SU-DHL-6 (cell line): ENCODE measurements around the gene CELSR1.

Source experiments
- H2AFZ ChIP-seq: fragments of 200-600 bp; sonication (generic); 2 replicates; pipeline ENCODE4 v1.6.1; 2014; ENCODE audit warnings: low read depth, mild to moderate bottlenecking, moderate library complexity, mixed read lengths, antibody characterized with exemption, low read length; ENCODE audit not compliant: severe bottlenecking
- H3F3A ChIP-seq: fragments of 200-600 bp; shearing (Covaris generic); 2 replicates; pipeline ENCODE4 v1.6.0; 2016; ENCODE audit warnings: antibody characterized with exemption, mild to moderate bottlenecking; ENCODE audit not compliant: insufficient read depth
- H3K27ac ChIP-seq: fragments of 200-600 bp; sonication (generic); 2 replicates; pipeline ENCODE4 v1.5.1; 2016; ENCODE audit warnings: low read depth, mild to moderate bottlenecking, low read length, moderate library complexity, mixed read lengths
- H3K27me3 ChIP-seq: fragments of 200-600 bp; sonication (generic), shearing (Covaris generic); 2 replicates; pipeline ENCODE4 v1.6.0; 2014; ENCODE audit warnings: mild to moderate bottlenecking, low read length
- H3K36me3 ChIP-seq: fragments of 200-600 bp; sonication (generic); 2 replicates; pipeline ENCODE4 v1.6.1; 2014; ENCODE audit warnings: mild to moderate bottlenecking, low read length, mixed read lengths
- H3K4me2 ChIP-seq: fragments of 300-600, 200-600 bp; shearing (Covaris generic), sonication (generic); 2 replicates; pipeline ENCODE4 v1.6.0; 2014; ENCODE audit warnings: low read length, low read depth, mild to moderate bottlenecking; ENCODE audit not compliant: poor library complexity, severe bottlenecking
- H3K4me3 ChIP-seq: fragments of 200-600 bp; sonication (generic); 2 replicates; pipeline ENCODE4 v1.5.1; 2014; ENCODE audit warnings: antibody characterized with exemption, low read length, mild to moderate bottlenecking, mixed read lengths; ENCODE audit not compliant: insufficient read depth, poor library complexity, severe bottlenecking
- H3K79me2 ChIP-seq: fragments of 200-600 bp; sonication (generic); 2 replicates; pipeline ENCODE4 v1.6.1; 2014; ENCODE audit warnings: mild to moderate bottlenecking, low read length, moderate library complexity; ENCODE audit not compliant: insufficient read depth
- H3K9ac ChIP-seq: fragments of 200-600 bp; sonication (generic); 2 replicates; pipeline ENCODE4 v1.7.0; 2014; ENCODE audit warnings: mild to moderate bottlenecking, low read length
- H3K9me2 ChIP-seq: fragments of 200-600 bp; sonication (generic); replicated peaks from 2 replicates; pipeline ENCODE4 v1.6.1; 2014; ENCODE audit warnings: low read length; ENCODE audit not compliant: insufficient read depth
- H3K9me3 ChIP-seq: fragments of 200-600 bp; sonication (generic); 2 replicates; pipeline ENCODE4 v1.6.1; 2014; ENCODE audit warnings: low read length, mixed read lengths; ENCODE audit not compliant: insufficient read depth
- H4K20me1 ChIP-seq: fragments of 200-600 bp; sonication (generic); 2 replicates; pipeline ENCODE4 v1.6.1; 2014; ENCODE audit warnings: low read depth, mild to moderate bottlenecking, antibody characterized with exemption, low read length, moderate library complexity, mixed read lengths
- CTCF ChIP-seq: fragments of 200-600 bp; sonication (generic); IDR thresholded peaks from one replicate; pipeline ENCODE4 v1.5.1; 2017; ENCODE audit warnings: antibody characterized with exemption, mild to moderate bottlenecking, low read length, moderate library complexity; ENCODE audit not compliant: insufficient read depth, poor library complexity, severe bottlenecking
- EZH2phosphoT487 ChIP-seq: fragments of 200-600 bp; sonication (generic), shearing (Covaris generic); conservative IDR thresholded peaks from 2 replicates; pipeline ENCODE4 v1.6.1; 2018; ENCODE audit warnings: mild to moderate bottlenecking, antibody characterized with exemption, low read length, moderate library complexity, mixed read lengths

CELSR1 gene

GRCh38 chr22:46567471-46567870 lies 30.1 kb upstream of the CELSR1 start:
- H3K27ac ChIP-seq = no peak overlapping the region
- peaks cover 11% of the 10 kb centered on the region; the same call in 1 of the 2 replicates for H3K9me3 ChIP-seq
- no peak overlapping the region for H3K9ac ChIP-seq
- H3K9me2 ChIP-seq = no peaks in the 10 kb centered on the region
- TF ChIP-seq CTCF = no peak
- TF ChIP-seq EZH2phosphoT487 = no peak
- no peaks in the 10 kb centered on the region for H3K79me2 ChIP-seq
- H4K20me1 ChIP-seq = no peaks in the 10 kb centered on the region
- no peak overlapping the region for H2AFZ ChIP-seq
- no peaks in the 10 kb centered on the region for H3K36me3 ChIP-seq
- H3F3A ChIP-seq = 0 out of 2 replicates have a peak, but pooled peaks cover 8% of the 10 kb centered on the region
- no peak overlapping the region for H3K4me3 ChIP-seq
- no peak overlapping the region for H3K4me2 ChIP-seq
- H3K27me3 ChIP-seq = no peaks in the 10 kb centered on the region

- H3K9me2 ChIP-seq = no peaks in the 10 kb centered on the region
- H4K20me1 ChIP-seq = no peaks in the 10 kb centered on the region
- 0 out of 2 replicates have a peak, but pooled peaks cover 8% of the 10 kb centered on the region for H3F3A ChIP-seq
- no peak overlapping the region for H3K4me3 ChIP-seq
- H3K27me3 ChIP-seq = no peaks in the 10 kb centered on the region
- peak overlapping the region; percentile 92 for H2AFZ ChIP-seq
- H3K79me2 ChIP-seq = no peaks in the 10 kb centered on the region
- no peak overlapping the region for H3K27ac ChIP-seq
- H3K36me3 ChIP-seq = no peaks in the 10 kb centered on the region
- no peak for TF ChIP-seq CTCF
- no peak for TF ChIP-seq EZH2phosphoT487
- no peaks in the 10 kb centered on the region for H3K9me3 ChIP-seq
- no peak overlapping the region for H3K9ac ChIP-seq
- no peak overlapping the region for H3K4me2 ChIP-seq
These were observed 26.8 kb upstream of the CELSR1 start for GRCh38 chr22:46564084-46564714.

- H3K4me3 ChIP-seq = no peak overlapping the region
- peak overlapping the region; percentile 92 for H2AFZ ChIP-seq
- no peaks in the 10 kb centered on the region for H3K27me3 ChIP-seq
- TF ChIP-seq CTCF = peak; percentile 52
- no peak for TF ChIP-seq EZH2phosphoT487
- no peaks in the 10 kb centered on the region for H3K9me2 ChIP-seq
- H3F3A ChIP-seq = 0 out of 2 replicates have a peak, but pooled peaks cover 8% of the 10 kb centered on the region
- H3K9ac ChIP-seq = peak overlapping the region; percentile 23; the same call in 1 of the 2 replicates
- H3K4me2 ChIP-seq = peak overlapping the region; percentile 32
- H3K27ac ChIP-seq = no peak overlapping the region
- H4K20me1 ChIP-seq = no peaks in the 10 kb centered on the region
- H3K79me2 ChIP-seq = no peaks in the 10 kb centered on the region
- H3K36me3 ChIP-seq = no peaks in the 10 kb centered on the region
- H3K9me3 ChIP-seq = no peaks in the 10 kb centered on the region
These were observed 26.1 kb upstream of the CELSR1 start for GRCh38 chr22:46563381-46564083.
